ENCODE measurements around the gene UBN1.

DNA sequence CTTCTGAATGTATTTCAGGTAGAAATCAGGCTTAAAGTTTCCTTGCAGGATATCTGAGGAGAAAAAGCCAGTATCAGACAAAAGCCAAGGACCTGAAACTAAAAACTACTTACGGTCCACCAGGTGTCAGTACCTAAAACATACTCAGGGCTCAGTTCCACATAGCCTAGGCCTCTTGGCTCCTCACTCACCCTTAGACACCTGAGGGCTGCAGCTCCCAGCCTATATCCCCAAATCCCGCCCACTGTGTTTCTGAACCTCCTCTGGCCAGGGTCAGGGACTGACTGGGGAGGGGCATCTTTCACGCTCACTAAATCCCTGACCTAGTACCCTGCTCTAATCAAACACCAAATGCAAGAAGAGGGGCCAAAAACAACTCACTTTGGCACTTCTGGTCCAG lies 36.0 kb upstream of the UBN1 start:
- TF ChIP-seq, protein P1, sequence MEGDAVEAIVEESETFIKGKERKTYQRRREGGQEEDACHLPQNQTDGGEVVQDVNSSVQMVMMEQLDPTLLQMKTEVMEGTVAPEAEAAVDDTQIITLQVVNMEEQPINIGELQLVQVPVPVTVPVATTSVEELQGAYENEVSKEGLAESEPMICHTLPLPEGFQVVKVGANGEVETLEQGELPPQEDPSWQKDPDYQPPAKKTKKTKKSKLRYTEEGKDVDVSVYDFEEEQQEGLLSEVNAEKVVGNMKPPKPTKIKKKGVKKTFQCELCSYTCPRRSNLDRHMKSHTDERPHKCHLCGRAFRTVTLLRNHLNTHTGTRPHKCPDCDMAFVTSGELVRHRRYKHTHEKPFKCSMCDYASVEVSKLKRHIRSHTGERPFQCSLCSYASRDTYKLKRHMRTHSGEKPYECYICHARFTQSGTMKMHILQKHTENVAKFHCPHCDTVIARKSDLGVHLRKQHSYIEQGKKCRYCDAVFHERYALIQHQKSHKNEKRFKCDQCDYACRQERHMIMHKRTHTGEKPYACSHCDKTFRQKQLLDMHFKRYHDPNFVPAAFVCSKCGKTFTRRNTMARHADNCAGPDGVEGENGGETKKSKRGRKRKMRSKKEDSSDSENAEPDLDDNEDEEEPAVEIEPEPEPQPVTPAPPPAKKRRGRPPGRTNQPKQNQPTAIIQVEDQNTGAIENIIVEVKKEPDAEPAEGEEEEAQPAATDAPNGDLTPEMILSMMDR (IDR thresholded peaks at IDR 0.05; ENCODE audit: insufficient read depth, low read depth, low read length) = no peak
- no peak for TF ChIP-seq EZH2 (IDR thresholded peaks at IDR 0.05; ENCODE audit: insufficient read depth, low read length)
